Measurements from ENCODE around the gene E2F2. TPM values are rescaled to one million over a fixed set of nuclear protein-coding genes. Genes with fewer than 3 reads are reported as not detected.

E2F2 gene
- total RNA-seq, 5 donors from 2014 or later (not counting 1 experiment from before 2014, with no cell fraction given): 1.7 to 3.1 (median 2.5) TPM

Other genes with a start within 250 kb of the E2F2 start
- gene HNRNPR, start 186.9 kb downstream of the E2F2 start, total RNA-seq: 100 to 1,000 TPM in 4 of 5 donors, 10 to 100 TPM in 1; 98.2 to 122 (median 109) TPM
- gene ZNF436, start 161.4 kb downstream of the E2F2 start, total RNA-seq: 1 to 10 TPM; 4.6 to 9.8 (median 9.3) TPM
- gene TCEA3, start 106.5 kb downstream of the E2F2 start, total RNA-seq: 10 to 100 TPM; 16.1 to 39.9 (median 32.4) TPM
- gene ASAP3, start 47.1 kb downstream of the E2F2 start, total RNA-seq: 1 to 10 TPM; 1.2 to 2.8 (median 2.1) TPM
- gene ID3, start 28.3 kb upstream of the E2F2 start, total RNA-seq: 10 to 100 TPM; 20.7 to 99.7 (median 81.3) TPM
- 1,000 to 10,000 TPM; 1,758 to 2,043 (median 1,921) TPM for gene RPL11, start 160.6 kb upstream of the E2F2 start, total RNA-seq
- gene ELOA, start 212.2 kb upstream of the E2F2 start, total RNA-seq: 10 to 100 TPM; 26.0 to 32.8 (median 27.6) TPM
- 10 to 100 TPM; 60.7 to 87.1 (median 70.8) TPM for gene PITHD1, start 247.2 kb upstream of the E2F2 start, total RNA-seq

Measured in T-cell (primary cell).